HL-60 (cell line): ENCODE results near the gene APCDD1.

ENCODE experiments used
- DNase-seq, 2 experiments: peaks; one replicate each; pipeline ENCODE4 v3.0.0-alpha.2; 2010 to 2020; ENCODE audit warnings: low read depth in 1 of 2, low spot score in 1 of 2
- H3K27ac ChIP-seq: fragments of 250-450 bp; sonication (Bioruptor Pico); replicated peaks from 2 replicates; pipeline ENCODE4 v1.5.1; 2020; ENCODE audit warnings: mild to moderate bottlenecking, moderate library complexity
- H3K27me3 ChIP-seq: fragments of 250-450 bp; sonication (Bioruptor Pico); 2 replicates; pipeline ENCODE4 v1.5.1; 2021; ENCODE audit warnings: mild to moderate bottlenecking, moderate library complexity; ENCODE audit not compliant: insufficient read depth, poor library complexity, severe bottlenecking
- H3K4me3 ChIP-seq: replicated peaks from 2 replicates; pipeline ENCODE4 v1.5.1; 2011; ENCODE audit warnings: mild to moderate bottlenecking, control low read depth, low read length; ENCODE audit not compliant: insufficient read depth
- GABPA ChIP-seq: IDR thresholded peaks from 2 replicates; pipeline ENCODE4 v1.6.1; 2012; ENCODE audit warnings: low read depth
- POLR2AphosphoS5 ChIP-seq: IDR thresholded peaks from 2 replicates; pipeline ENCODE4 v1.6.1; 2012; ENCODE audit warnings: low read depth
- SPI1 ChIP-seq: IDR thresholded peaks from 2 replicates; pipeline ENCODE4 v1.6.1; 2012; ENCODE audit warnings: low read depth, mild to moderate bottlenecking, borderline replicate concordance
- TF ChIP-seq, protein P1 (sequence below): IDR thresholded peaks from 2 replicates; pipeline ENCODE4 v1.6.1; 2012; ENCODE audit warnings: low read depth; ENCODE audit not compliant: insufficient replicate concordance
- TF ChIP-seq, protein P2 (sequence below): IDR thresholded peaks from one replicate; pipeline ENCODE4 v1.5.1; 2011; ENCODE audit warnings: low read length, control low read depth, inconsistent platforms; ENCODE audit not compliant: insufficient read depth

The APCDD1 gene

DNA sequence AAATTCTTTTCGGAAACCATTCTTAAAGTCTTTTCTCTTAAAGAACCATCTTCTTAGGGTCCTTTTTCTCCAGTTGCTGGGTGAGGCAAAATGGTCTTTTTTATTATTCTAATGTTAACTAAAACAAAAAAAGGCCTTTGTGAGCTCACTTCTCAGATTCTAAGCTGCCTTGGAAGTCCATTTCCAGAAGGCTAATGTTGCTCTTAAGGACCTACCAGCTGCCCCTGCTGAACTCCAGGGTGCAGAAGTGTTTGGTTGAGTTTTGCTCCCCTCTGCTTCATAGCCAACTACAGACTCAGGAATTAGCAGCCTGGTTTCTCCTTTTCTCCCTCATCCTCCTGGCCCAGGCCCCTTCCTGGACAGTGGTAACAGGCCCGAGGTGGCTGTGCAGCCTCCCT is 23.4 kb downstream of the APCDD1 start:
- Histone ChIP-seq H3K27me3 (no peaks in the 10 kb centered on the region), H3K4me3 (no peak overlapping the region), H3K27ac (no peak overlapping the region)
- no peak for DNase-seq
- no peak for TF ChIP-seq SPI1
- TF ChIP-seq GABPA: no peak
- TF ChIP-seq, protein P1, sequence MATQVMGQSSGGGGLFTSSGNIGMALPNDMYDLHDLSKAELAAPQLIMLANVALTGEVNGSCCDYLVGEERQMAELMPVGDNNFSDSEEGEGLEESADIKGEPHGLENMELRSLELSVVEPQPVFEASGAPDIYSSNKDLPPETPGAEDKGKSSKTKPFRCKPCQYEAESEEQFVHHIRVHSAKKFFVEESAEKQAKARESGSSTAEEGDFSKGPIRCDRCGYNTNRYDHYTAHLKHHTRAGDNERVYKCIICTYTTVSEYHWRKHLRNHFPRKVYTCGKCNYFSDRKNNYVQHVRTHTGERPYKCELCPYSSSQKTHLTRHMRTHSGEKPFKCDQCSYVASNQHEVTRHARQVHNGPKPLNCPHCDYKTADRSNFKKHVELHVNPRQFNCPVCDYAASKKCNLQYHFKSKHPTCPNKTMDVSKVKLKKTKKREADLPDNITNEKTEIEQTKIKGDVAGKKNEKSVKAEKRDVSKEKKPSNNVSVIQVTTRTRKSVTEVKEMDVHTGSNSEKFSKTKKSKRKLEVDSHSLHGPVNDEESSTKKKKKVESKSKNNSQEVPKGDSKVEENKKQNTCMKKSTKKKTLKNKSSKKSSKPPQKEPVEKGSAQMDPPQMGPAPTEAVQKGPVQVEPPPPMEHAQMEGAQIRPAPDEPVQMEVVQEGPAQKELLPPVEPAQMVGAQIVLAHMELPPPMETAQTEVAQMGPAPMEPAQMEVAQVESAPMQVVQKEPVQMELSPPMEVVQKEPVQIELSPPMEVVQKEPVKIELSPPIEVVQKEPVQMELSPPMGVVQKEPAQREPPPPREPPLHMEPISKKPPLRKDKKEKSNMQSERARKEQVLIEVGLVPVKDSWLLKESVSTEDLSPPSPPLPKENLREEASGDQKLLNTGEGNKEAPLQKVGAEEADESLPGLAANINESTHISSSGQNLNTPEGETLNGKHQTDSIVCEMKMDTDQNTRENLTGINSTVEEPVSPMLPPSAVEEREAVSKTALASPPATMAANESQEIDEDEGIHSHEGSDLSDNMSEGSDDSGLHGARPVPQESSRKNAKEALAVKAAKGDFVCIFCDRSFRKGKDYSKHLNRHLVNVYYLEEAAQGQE: no peak
- TF ChIP-seq, protein P2, sequence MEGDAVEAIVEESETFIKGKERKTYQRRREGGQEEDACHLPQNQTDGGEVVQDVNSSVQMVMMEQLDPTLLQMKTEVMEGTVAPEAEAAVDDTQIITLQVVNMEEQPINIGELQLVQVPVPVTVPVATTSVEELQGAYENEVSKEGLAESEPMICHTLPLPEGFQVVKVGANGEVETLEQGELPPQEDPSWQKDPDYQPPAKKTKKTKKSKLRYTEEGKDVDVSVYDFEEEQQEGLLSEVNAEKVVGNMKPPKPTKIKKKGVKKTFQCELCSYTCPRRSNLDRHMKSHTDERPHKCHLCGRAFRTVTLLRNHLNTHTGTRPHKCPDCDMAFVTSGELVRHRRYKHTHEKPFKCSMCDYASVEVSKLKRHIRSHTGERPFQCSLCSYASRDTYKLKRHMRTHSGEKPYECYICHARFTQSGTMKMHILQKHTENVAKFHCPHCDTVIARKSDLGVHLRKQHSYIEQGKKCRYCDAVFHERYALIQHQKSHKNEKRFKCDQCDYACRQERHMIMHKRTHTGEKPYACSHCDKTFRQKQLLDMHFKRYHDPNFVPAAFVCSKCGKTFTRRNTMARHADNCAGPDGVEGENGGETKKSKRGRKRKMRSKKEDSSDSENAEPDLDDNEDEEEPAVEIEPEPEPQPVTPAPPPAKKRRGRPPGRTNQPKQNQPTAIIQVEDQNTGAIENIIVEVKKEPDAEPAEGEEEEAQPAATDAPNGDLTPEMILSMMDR: no peak
- no peak for TF ChIP-seq POLR2AphosphoS5

DNA sequence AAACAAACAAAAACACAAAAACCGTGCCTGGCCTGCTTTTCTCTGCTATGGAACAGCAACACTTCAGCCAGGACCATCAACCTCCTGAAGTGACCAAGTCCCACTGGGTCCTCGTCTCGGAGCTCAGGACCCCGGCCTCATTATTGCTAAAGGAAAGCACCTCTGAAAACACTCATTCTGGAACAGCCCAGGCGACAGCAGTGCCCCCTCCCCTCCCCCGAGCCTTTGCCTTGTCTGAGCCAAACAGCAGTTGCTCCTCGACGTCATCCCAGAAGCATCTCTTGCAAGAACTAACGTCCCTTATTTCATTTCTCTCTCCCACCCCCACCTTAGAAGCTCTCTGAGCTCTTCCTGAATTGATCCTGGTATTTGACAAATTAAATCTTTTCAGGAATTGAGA is 27.4 kb downstream of the APCDD1 start:
- Histone ChIP-seq H3K27me3 (no peaks in the 10 kb centered on the region), H3K27ac (no peak overlapping the region), H3K4me3 (no peak overlapping the region)
- TF ChIP-seq SPI1: no peak
- TF ChIP-seq GABPA: no peak
- TF ChIP-seq POLR2AphosphoS5: no peak
- TF ChIP-seq, protein P1: no peak
- TF ChIP-seq, protein P2: no peak
- DNase-seq: no peak

DNA sequence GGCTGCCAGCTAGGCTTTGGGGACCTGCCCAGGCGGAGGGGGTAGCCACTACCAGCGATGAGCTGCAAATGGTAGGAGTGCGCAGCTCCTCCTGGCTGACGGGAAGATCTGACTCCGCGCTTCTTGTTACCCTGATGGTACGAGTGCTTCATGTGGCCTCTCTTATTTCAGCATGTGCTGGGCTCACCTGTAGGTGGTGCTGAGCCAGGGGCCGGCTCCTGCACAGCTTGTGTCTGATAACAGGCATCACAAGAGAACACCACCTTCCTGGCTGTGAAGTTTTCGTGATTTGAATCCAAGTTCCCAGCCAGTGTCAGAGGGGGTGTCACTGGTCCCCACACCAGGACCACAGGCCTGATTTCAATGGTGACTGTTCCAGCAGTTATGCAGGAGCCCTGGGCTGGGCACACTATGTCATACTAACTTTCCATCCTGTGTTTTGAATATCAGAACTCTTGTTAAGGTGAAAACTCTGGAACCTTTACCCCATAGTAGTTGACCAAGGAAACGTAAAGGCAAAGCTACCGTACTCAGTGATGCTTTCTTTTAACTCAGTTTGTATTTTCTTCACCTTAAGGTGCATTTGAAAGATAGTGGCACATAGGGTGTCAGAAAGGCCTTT is 28.0 kb downstream of the APCDD1 start:
- Histone ChIP-seq H3K27ac (no peak overlapping the region), H3K27me3 (no peaks in the 10 kb centered on the region), H3K4me3 (no peak overlapping the region)
- no peak for TF ChIP-seq SPI1
- TF ChIP-seq POLR2AphosphoS5: no peak
- TF ChIP-seq, protein P1: no peak
- no peak for TF ChIP-seq GABPA
- TF ChIP-seq, protein P2: no peak
- DNase-seq: no peak
